HEK293 (cell line): Measurements from ENCODE around the gene CHST9.

Source experiments
- CTCF ChIA-PET: fragments of 350-600 bp; formaldehyde crosslinking; extraction: SDS; loops from one replicate; lab custom pipeline; 2021; ENCODE audit warnings: antibody characterized with exemption; lab: Yijun Ruan, JAX
- POLR2A ChIA-PET: fragments of 300-600 bp; formaldehyde crosslinking; extraction: SDS; loops from one replicate; lab custom pipeline; 2020; ENCODE audit warnings: antibody characterized with exemption, inconsistent platforms; lab: Yijun Ruan, JAX
- H3K27ac ChIP-seq: fragments of 200-500 bp; sonication (Bioruptor generic); 2 replicates; pipeline ENCODE4 v1.5.1; 2014; ENCODE audit warnings: low read depth, low read length, control low read depth, inconsistent platforms; ENCODE audit errors: extremely low read depth
- H3K36me3 ChIP-seq, 2 experiments: fragments of 200-500 bp in 1 of 2; sonication (Bioruptor generic) in 1 of 2; 1 replicate in 1 of 2; 2 replicates in 1 of 2; pipeline ENCODE4 v1.5.1; 2014 to 2017; ENCODE audit warnings: inconsistent platforms in 2 of 2, low read length in 2 of 2; ENCODE audit not compliant: control insufficient read depth in 2 of 2, insufficient read depth in 1 of 2
- H3K4me1 ChIP-seq: fragments of 200-500 bp; sonication (Bioruptor generic); 2 replicates; pipeline ENCODE4 v1.5.1; 2014; ENCODE audit warnings: mild to moderate bottlenecking, low read length, inconsistent platforms; ENCODE audit not compliant: control insufficient read depth, insufficient read depth
- H3K4me3 ChIP-seq: 2 replicates; pipeline ENCODE4 v1.5.1; 2011; ENCODE audit warnings: low read depth, mild to moderate bottlenecking, control low read depth, low read length, moderate library complexity
- H3K9me3 ChIP-seq: fragments of 200-500 bp; sonication (Bioruptor generic); 2 replicates; pipeline ENCODE4 v1.5.1; 2014; ENCODE audit warnings: low read depth, low read length, inconsistent platforms; ENCODE audit not compliant: control insufficient read depth, insufficient read depth
- HOXA7 ChIP-seq: sonication (generic); formaldehyde crosslinking; IDR thresholded peaks from 2 replicates; pipeline ENCODE4 v1.8.1; 2022; ENCODE audit warnings: missing genetic modification reagents, borderline replicate concordance
- KLF16 ChIP-seq: fragments of 450-650 bp; formaldehyde crosslinking; IDR thresholded peaks from 2 replicates; pipeline ENCODE4 v1.5.1; 2017; ENCODE audit warnings: missing biosample characterization, missing genetic modification characterization
- MYNN ChIP-seq: fragments of 450-650 bp; formaldehyde crosslinking; IDR thresholded peaks from 2 replicates; pipeline ENCODE4 v1.5.1; 2016; ENCODE audit warnings: missing biosample characterization, missing genetic modification characterization, borderline replicate concordance
- ZEB2 ChIP-seq: fragments of 450-650 bp; formaldehyde crosslinking; IDR thresholded peaks from 2 replicates; pipeline ENCODE4 v1.5.1; 2016; ENCODE audit warnings: missing biosample characterization, missing genetic modification characterization
- ZNF138 ChIP-seq: fragments of 450-650 bp; formaldehyde crosslinking; IDR thresholded peaks from 2 replicates; pipeline ENCODE4 v1.5.1; 2016; ENCODE audit warnings: missing biosample characterization, missing genetic modification characterization, borderline replicate concordance
- ZNF16 ChIP-seq: fragments of 450-650 bp; formaldehyde crosslinking; IDR thresholded peaks from 2 replicates; pipeline ENCODE4 v1.5.1; 2016; ENCODE audit warnings: low read depth, missing biosample characterization, missing genetic modification characterization
- ZNF174 ChIP-seq: fragments of 450-650 bp; formaldehyde crosslinking; IDR thresholded peaks from 2 replicates; pipeline ENCODE4 v1.5.0; 2017; ENCODE audit warnings: missing biosample characterization, mild to moderate bottlenecking, missing genetic modification characterization
- ZNF274 ChIP-seq, 2 experiments: fragments of 200-500 bp in 1 of 2; fragments of 450-650 bp in 1 of 2; sonication (Bioruptor generic) in 1 of 2; formaldehyde crosslinking in 1 of 2; IDR thresholded peaks; 2 replicates each; pipeline versions ENCODE4 v1.5.1 to v1.6.1; 2014 to 2016; ENCODE audit warnings: borderline replicate concordance in 1 of 2, inconsistent platforms in 1 of 2, low read length in 1 of 2, missing biosample characterization in 1 of 2, missing genetic modification characterization in 1 of 2
- ZNF335 ChIP-seq: fragments of 450-650 bp; formaldehyde crosslinking; conservative IDR thresholded peaks from 2 replicates; pipeline ENCODE4 v1.5.1; 2016; ENCODE audit warnings: missing biosample characterization, missing genetic modification characterization
- ZNF350 ChIP-seq: fragments of 450-650 bp; formaldehyde crosslinking; IDR thresholded peaks from 2 replicates; pipeline ENCODE4 v1.5.0; 2017; ENCODE audit warnings: missing biosample characterization, mild to moderate bottlenecking, missing genetic modification characterization
- ZNF37A ChIP-seq: fragments of 450-650 bp; IDR thresholded peaks from 2 replicates; pipeline ENCODE4 v1.5.1; 2018; ENCODE audit warnings: missing biosample characterization, missing genetic modification characterization
- ZNF391 ChIP-seq: fragments of 450-650 bp; formaldehyde crosslinking; IDR thresholded peaks from 2 replicates; pipeline ENCODE4 v1.5.1; 2016; ENCODE audit warnings: low read depth, missing biosample characterization, missing genetic modification characterization, borderline replicate concordance
- ZNF423 ChIP-seq: fragments of 450-650 bp; formaldehyde crosslinking; IDR thresholded peaks from 2 replicates; pipeline ENCODE4 v1.5.1; 2016; ENCODE audit warnings: missing biosample characterization, missing genetic modification characterization
- ZNF530 ChIP-seq: fragments of 450-650 bp; formaldehyde crosslinking; IDR thresholded peaks from 2 replicates; pipeline ENCODE4 v1.5.1; 2016; ENCODE audit warnings: low read depth, missing biosample characterization, missing genetic modification characterization
- ZNF555 ChIP-seq: fragments of 450-650 bp; formaldehyde crosslinking; conservative IDR thresholded peaks from 2 replicates; pipeline ENCODE4 v1.5.1; 2017; ENCODE audit warnings: missing biosample characterization, mild to moderate bottlenecking, missing genetic modification characterization, inconsistent platforms
- ZNF596 ChIP-seq: fragments of 450-650 bp; IDR thresholded peaks from 2 replicates; pipeline ENCODE4 v1.5.0; 2018; ENCODE audit warnings: missing biosample characterization, mild to moderate bottlenecking, missing genetic modification characterization, moderate library complexity
- ZNF707 ChIP-seq: fragments of 450-650 bp; formaldehyde crosslinking; IDR thresholded peaks from 2 replicates; pipeline ENCODE4 v1.5.1; 2016; ENCODE audit warnings: missing biosample characterization, missing genetic modification characterization
- TF ChIP-seq, protein P1 (sequence below): fragments of 450-650 bp; formaldehyde crosslinking; IDR thresholded peaks from 2 replicates; pipeline ENCODE4 v1.5.1; 2016; ENCODE audit warnings: missing biosample characterization, missing genetic modification characterization
- TF ChIP-seq, protein P2 (sequence below): fragments of 450-650 bp; formaldehyde crosslinking; IDR thresholded peaks from 2 replicates; pipeline ENCODE4 v1.5.1; 2017; ENCODE audit warnings: missing biosample characterization, missing genetic modification characterization
- TF ChIP-seq, protein P3 (sequence below): sonication (generic); formaldehyde crosslinking; IDR thresholded peaks from 2 replicates; pipeline ENCODE4 v1.8.1; 2022; ENCODE audit warnings: mild to moderate bottlenecking, moderate library complexity, missing genetic modification reagents
- TF ChIP-seq, protein P4 (sequence below): fragments of 450-650 bp; formaldehyde crosslinking; IDR thresholded peaks from 2 replicates; pipeline ENCODE4 v1.5.1; 2016; ENCODE audit warnings: missing biosample characterization, missing genetic modification characterization
- TF ChIP-seq, protein P5 (sequence below): fragments of 450-650 bp; formaldehyde crosslinking; IDR thresholded peaks from 2 replicates; pipeline ENCODE4 v1.5.1; 2016; ENCODE audit warnings: missing biosample characterization, missing genetic modification characterization

The CHST9 gene

DNA sequence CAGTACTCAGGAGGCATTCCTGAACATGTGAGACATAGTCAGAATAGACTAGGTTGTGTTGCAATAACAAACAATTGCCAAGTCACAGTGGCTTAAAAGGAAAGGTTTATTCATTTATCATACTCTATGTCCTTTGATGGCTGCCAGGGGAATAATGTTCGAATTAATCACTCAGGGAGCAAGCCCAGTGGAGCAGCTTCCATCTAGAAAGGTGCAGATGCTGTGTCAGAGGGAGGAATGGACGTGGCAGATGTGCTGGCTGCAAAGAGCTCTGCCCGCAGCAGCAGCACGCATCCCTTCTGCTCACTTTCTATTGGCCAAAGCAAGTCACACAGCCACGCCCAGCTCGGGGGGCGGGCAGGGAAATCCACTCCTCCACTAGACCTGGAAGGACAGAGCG is 213.7 kb downstream of the CHST9 start:
- no peak overlapping the region for H3K27ac ChIP-seq
- no peaks in the 10 kb centered on the region for H3K9me3 ChIP-seq
- H3K36me3 ChIP-seq: no peaks in the 10 kb centered on the region
- H3K4me3 ChIP-seq: no peak overlapping the region
- no peaks in the 10 kb centered on the region for H3K4me1 ChIP-seq
- ChIA-PET POLR2A (no interaction called here), CTCF (no interaction called here)
- TF ChIP-seq ZNF423 (tag by site-specific recombination): no peak
- TF ChIP-seq, protein P1, sequence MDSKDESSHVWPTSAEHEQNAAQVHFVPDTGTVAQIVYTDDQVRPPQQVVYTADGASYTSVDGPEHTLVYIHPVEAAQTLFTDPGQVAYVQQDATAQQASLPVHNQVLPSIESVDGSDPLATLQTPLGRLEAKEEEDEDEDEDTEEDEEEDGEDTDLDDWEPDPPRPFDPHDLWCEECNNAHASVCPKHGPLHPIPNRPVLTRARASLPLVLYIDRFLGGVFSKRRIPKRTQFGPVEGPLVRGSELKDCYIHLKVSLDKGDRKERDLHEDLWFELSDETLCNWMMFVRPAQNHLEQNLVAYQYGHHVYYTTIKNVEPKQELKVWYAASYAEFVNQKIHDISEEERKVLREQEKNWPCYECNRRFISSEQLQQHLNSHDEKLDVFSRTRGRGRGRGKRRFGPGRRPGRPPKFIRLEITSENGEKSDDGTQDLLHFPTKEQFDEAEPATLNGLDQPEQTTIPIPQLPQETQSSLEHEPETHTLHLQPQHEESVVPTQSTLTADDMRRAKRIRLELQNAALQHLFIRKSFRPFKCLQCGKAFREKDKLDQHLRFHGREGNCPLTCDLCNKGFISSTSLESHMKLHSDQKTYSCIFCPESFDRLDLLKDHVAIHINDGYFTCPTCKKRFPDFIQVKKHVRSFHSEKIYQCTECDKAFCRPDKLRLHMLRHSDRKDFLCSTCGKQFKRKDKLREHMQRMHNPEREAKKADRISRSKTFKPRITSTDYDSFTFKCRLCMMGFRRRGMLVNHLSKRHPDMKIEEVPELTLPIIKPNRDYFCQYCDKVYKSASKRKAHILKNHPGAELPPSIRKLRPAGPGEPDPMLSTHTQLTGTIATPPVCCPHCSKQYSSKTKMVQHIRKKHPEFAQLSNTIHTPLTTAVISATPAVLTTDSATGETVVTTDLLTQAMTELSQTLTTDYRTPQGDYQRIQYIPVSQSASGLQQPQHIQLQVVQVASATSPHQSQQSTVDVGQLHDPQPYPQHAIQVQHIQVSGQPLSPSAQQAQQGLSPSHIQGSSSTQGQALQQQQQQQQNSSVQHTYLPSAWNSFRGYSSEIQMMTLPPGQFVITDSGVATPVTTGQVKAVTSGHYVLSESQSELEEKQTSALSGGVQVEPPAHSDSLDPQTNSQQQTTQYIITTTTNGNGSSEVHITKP (tag by site-specific recombination): no peak

DNA sequence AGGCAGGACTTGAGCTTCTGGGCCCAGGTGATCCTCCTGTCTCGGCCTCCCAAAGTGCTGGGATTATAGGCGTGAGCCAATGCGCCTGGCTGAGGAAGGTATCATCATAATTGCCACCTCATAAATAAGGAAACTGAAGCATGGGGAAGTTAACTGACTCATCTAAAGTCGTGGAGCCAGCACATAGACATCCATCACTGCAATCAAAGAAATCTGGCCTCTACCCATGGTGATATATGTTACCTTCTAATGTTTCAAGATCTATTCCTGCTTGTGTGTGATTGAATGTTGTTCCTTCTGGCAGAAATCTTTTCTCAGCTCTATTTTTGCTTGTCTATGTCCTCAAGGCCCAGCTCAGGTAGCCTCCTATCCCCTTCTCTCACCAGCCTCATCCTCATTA is 214.5 kb downstream of the CHST9 start:
- CTCF ChIA-PET: no interaction called here
- Histone ChIP-seq H3K4me3 (no peak overlapping the region), H3K4me1 (no peaks in the 10 kb centered on the region), H3K27ac (no peak overlapping the region), H3K9me3 (no peaks in the 10 kb centered on the region), H3K36me3 (no peaks in the 10 kb centered on the region)
- POLR2A ChIA-PET: no interaction called here
- no peak for TF ChIP-seq ZNF391 (tag by site-specific recombination)
- TF ChIP-seq MYNN (tag by site-specific recombination): no peak
- TF ChIP-seq ZNF138 (tag by site-specific recombination): no peak
- TF ChIP-seq, protein P2, sequence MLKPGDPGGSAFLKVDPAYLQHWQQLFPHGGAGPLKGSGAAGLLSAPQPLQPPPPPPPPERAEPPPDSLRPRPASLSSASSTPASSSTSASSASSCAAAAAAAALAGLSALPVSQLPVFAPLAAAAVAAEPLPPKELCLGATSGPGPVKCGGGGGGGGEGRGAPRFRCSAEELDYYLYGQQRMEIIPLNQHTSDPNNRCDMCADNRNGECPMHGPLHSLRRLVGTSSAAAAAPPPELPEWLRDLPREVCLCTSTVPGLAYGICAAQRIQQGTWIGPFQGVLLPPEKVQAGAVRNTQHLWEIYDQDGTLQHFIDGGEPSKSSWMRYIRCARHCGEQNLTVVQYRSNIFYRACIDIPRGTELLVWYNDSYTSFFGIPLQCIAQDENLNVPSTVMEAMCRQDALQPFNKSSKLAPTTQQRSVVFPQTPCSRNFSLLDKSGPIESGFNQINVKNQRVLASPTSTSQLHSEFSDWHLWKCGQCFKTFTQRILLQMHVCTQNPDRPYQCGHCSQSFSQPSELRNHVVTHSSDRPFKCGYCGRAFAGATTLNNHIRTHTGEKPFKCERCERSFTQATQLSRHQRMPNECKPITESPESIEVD (tag by site-specific recombination): no peak
- no peak for TF ChIP-seq HOXA7 (CRISPR knock-in tag)
- no peak for TF ChIP-seq ZNF707 (tag by site-specific recombination)

DNA sequence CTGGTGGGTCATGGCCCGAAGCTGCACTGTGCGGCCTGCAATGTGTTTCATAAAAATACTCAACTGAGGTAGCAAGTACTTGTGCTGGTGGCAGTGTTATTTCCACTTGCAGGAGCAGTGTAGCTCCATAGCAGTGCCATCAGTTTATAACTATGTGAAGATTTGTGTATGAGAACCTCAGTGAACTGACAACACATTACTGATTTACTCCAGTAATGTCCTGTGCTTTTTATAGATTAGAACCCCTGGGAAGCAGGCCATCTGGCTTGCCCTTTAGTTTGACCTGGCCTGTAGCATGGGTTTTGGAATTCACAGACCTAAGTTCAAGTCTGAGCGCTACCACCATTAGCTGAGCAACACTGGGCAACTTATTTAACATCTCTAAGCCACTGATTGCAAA is 219.9 kb downstream of the CHST9 start:
- Histone ChIP-seq H3K4me3 (no peak overlapping the region), H3K36me3 (no peaks in the 10 kb centered on the region), H3K4me1 (no peaks in the 10 kb centered on the region), H3K9me3 (no peaks in the 10 kb centered on the region), H3K27ac (no peak overlapping the region)
- ChIA-PET POLR2A (no interaction called here), CTCF (interaction anchor here (0.8 to 1.6 kb wide), 3 partner anchors 147 to 153 kb away, joined by 3 to 5 read pairs (median 3); no protein-coding TSS in a partner anchor)
- TF ChIP-seq ZNF707 (tag by site-specific recombination): no peak
- no peak for TF ChIP-seq ZNF16 (tag by site-specific recombination)
- no peak for TF ChIP-seq ZNF37A
- TF ChIP-seq ZNF350 (tag by site-specific recombination): no peak
- TF ChIP-seq ZNF174 (tag by site-specific recombination): no peak
- no peak for TF ChIP-seq KLF16 (tag by site-specific recombination)
- no peak for TF ChIP-seq ZNF596 (tag by site-specific recombination)
- TF ChIP-seq, protein P3, sequence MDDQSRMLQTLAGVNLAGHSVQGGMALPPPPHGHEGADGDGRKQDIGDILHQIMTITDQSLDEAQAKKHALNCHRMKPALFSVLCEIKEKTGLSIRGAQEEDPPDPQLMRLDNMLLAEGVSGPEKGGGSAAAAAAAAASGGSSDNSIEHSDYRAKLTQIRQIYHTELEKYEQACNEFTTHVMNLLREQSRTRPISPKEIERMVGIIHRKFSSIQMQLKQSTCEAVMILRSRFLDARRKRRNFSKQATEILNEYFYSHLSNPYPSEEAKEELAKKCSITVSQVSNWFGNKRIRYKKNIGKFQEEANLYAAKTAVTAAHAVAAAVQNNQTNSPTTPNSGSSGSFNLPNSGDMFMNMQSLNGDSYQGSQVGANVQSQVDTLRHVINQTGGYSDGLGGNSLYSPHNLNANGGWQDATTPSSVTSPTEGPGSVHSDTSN (CRISPR knock-in tag): no peak
- TF ChIP-seq, protein P4, sequence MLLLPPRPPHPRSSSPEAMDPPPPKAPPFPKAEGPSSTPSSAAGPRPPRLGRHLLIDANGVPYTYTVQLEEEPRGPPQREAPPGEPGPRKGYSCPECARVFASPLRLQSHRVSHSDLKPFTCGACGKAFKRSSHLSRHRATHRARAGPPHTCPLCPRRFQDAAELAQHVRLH: no peak
- no peak for TF ChIP-seq ZEB2 (tag by site-specific recombination)
- no peak for TF ChIP-seq ZNF335 (tag by site-specific recombination)
- no peak for TF ChIP-seq ZNF555 (tag by site-specific recombination)
- TF ChIP-seq ZNF530 (tag by site-specific recombination): no peak
- no peak for TF ChIP-seq ZNF391 (tag by site-specific recombination)
- no peak for TF ChIP-seq ZNF274 (IDR thresholded peaks at IDR 0.05; ENCODE audit: low read length)
- TF ChIP-seq ZNF274 (tag by site-specific recombination; IDR thresholded peaks at IDR 0.05; ENCODE audit: borderline replicate concordance): no peak
- TF ChIP-seq, protein P5, sequence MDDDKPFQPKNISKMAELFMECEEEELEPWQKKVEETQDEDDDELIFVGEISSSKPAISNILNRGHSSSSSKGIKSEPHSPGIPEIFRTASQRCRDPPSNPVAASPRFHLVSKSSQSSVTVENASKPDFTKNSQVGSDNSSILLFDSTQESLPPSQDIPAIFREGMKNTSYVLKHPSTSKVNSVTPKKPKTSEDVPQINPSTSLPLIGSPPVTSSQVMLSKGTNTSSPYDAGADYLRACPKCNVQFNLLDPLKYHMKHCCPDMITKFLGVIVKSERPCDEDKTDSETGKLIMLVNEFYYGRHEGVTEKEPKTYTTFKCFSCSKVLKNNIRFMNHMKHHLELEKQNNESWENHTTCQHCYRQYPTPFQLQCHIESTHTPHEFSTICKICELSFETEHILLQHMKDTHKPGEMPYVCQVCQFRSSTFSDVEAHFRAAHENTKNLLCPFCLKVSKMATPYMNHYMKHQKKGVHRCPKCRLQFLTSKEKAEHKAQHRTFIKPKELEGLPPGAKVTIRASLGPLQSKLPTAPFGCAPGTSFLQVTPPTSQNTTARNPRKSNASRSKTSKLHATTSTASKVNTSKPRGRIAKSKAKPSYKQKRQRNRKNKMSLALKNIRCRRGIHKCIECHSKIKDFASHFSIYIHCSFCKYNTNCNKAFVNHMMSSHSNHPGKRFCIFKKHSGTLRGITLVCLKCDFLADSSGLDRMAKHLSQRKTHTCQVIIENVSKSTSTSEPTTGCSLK: no peak
